DOHH2 (cell line): ENCODE results near the gene EPHB1.

Source experiments
- H3F3A ChIP-seq: fragments of 200-600 bp; sonication (generic), shearing (Covaris generic); 2 replicates; pipeline ENCODE4 v1.6.0; 2016; ENCODE audit warnings: antibody characterized with exemption, mild to moderate bottlenecking; ENCODE audit not compliant: control insufficient read depth, insufficient read depth
- H3K27ac ChIP-seq: fragments of 200-600 bp; sonication (generic); 2 replicates; pipeline ENCODE4 v1.5.1; 2014; ENCODE audit warnings: low read depth, mild to moderate bottlenecking, low read length, moderate library complexity
- H3K27me3 ChIP-seq: fragments of 200-600 bp; sonication (generic); 2 replicates; pipeline ENCODE4 v1.6.1; 2014; ENCODE audit warnings: mild to moderate bottlenecking, low read length, mixed read lengths; ENCODE audit not compliant: control insufficient read depth
- H3K36me3 ChIP-seq: fragments of 200-600 bp; sonication (generic); 2 replicates; pipeline ENCODE4 v1.6.1; 2014; ENCODE audit warnings: mild to moderate bottlenecking, low read length, moderate library complexity, mixed read lengths; ENCODE audit not compliant: control insufficient read depth
- H3K4me1 ChIP-seq: fragments of 200-600 bp; sonication (generic); 2 replicates; pipeline ENCODE4 v1.6.1; 2014; ENCODE audit warnings: mild to moderate bottlenecking, low read length, mixed read lengths; ENCODE audit not compliant: control insufficient read depth
- H3K4me2 ChIP-seq: fragments of 200-600 bp; sonication (generic); 2 replicates; pipeline ENCODE4 v1.6.0; 2014; ENCODE audit warnings: mild to moderate bottlenecking, low read length, moderate library complexity
- H3K4me3 ChIP-seq: fragments of 200-600 bp; sonication (generic); 2 replicates; pipeline ENCODE4 v1.5.1; 2014; ENCODE audit warnings: mild to moderate bottlenecking, low read length, mixed read lengths
- H3K79me2 ChIP-seq: fragments of 200-600 bp; sonication (generic); 2 replicates; pipeline ENCODE4 v1.6.1; 2014; ENCODE audit warnings: mild to moderate bottlenecking, low read length, mixed read lengths; ENCODE audit not compliant: control insufficient read depth
- H3K9me2 ChIP-seq: fragments of 200-600 bp; sonication (generic); replicated peaks from 2 replicates; pipeline ENCODE4 v1.6.1; 2014; ENCODE audit warnings: mild to moderate bottlenecking, low read length, mixed read lengths; ENCODE audit not compliant: control insufficient read depth
- H3K9me3 ChIP-seq: fragments of 200-600 bp; sonication (generic); 2 replicates; pipeline ENCODE4 v1.6.1; 2014; ENCODE audit warnings: antibody characterized with exemption, low read length, mixed read lengths; ENCODE audit not compliant: control insufficient read depth, insufficient read depth
- H4K20me1 ChIP-seq: fragments of 200-600 bp; sonication (generic); 2 replicates; pipeline ENCODE4 v1.6.0; 2014; ENCODE audit warnings: low read depth, mild to moderate bottlenecking, antibody characterized with exemption, low read length, moderate library complexity; ENCODE audit not compliant: control insufficient read depth, insufficient read depth
- EZH2phosphoT487 ChIP-seq: fragments of 200-600 bp; sonication (generic); IDR thresholded peaks from 2 replicates; pipeline ENCODE4 v1.6.1; 2017; ENCODE audit warnings: borderline replicate concordance, mild to moderate bottlenecking, antibody characterized with exemption, low read length, moderate library complexity, mixed read lengths
- TF ChIP-seq, protein P1 (sequence below): fragments of 200-600 bp; sonication (generic); IDR thresholded peaks from one replicate; pipeline ENCODE4 v1.5.1; 2014; ENCODE audit warnings: antibody characterized with exemption, mild to moderate bottlenecking, low read depth, low read length; ENCODE audit not compliant: poor library complexity, severe bottlenecking

The EPHB1 gene

DNA sequence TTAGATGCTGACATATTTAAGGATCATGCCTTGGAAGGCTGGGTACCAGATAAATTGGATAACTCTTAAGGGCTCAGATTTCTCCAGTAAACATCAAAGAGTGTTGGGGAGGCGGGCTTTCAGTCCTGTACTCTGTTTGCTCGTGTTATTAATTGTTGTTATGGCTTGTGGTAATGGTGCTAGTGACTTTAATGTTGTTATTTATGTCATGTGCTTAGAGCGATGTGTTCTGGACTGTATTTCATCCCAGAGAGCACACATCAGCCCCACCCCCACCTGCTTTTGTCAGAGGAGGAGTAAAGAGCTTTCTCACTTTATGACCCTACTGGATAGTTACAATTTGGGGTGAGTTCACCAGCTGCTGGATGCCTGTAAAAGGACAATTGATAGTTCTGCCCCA, 386.3 kb downstream of the EPHB1 start:
- H3K27me3 ChIP-seq = no peaks in the 10 kb centered on the region
- H3F3A ChIP-seq = no peaks in the 10 kb centered on the region
- no peak overlapping the region for H3K27ac ChIP-seq

DNA sequence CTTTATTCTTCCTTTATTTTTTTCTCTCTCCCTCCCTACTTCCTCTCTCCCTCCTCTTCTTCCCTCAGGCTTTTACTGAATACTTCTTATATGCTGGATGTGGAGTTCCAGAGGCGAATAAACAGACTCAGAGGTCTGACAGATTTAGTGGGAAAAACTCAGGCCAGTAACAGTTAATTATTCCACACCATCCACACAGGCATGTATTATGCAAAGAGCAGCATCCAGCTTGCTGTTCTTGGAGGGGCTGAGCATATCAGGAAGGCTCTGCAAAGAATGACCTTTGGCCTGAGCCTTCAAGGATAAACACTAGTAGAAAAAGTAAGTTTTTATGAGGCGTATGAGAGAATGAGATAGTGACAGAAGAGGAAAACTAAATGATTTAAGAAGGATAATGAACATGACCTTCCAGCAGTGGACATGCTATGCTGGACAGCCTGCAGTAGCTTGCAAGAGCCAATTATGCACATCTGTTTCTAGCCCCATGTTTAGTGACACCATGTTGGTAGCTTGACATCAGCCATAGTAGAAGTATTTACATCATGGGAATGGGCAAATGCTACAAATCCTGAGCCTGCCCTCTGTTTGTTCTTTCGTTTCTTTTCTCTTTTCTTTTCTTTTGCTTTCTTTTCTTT, 387.4 kb downstream of the EPHB1 start:
- no peaks in the 10 kb centered on the region for H3K79me2 ChIP-seq
- H3K27me3 ChIP-seq = no peaks in the 10 kb centered on the region
- no peaks in the 10 kb centered on the region for H3K4me1 ChIP-seq
- H3K36me3 ChIP-seq = no peaks in the 10 kb centered on the region
- H4K20me1 ChIP-seq = no peaks in the 10 kb centered on the region
- no peak for TF ChIP-seq EZH2phosphoT487
- TF ChIP-seq, protein P1, sequence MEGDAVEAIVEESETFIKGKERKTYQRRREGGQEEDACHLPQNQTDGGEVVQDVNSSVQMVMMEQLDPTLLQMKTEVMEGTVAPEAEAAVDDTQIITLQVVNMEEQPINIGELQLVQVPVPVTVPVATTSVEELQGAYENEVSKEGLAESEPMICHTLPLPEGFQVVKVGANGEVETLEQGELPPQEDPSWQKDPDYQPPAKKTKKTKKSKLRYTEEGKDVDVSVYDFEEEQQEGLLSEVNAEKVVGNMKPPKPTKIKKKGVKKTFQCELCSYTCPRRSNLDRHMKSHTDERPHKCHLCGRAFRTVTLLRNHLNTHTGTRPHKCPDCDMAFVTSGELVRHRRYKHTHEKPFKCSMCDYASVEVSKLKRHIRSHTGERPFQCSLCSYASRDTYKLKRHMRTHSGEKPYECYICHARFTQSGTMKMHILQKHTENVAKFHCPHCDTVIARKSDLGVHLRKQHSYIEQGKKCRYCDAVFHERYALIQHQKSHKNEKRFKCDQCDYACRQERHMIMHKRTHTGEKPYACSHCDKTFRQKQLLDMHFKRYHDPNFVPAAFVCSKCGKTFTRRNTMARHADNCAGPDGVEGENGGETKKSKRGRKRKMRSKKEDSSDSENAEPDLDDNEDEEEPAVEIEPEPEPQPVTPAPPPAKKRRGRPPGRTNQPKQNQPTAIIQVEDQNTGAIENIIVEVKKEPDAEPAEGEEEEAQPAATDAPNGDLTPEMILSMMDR = no peak
- H3K27ac ChIP-seq = no peak overlapping the region
- H3F3A ChIP-seq = no peaks in the 10 kb centered on the region
- no peak overlapping the region for H3K4me3 ChIP-seq
- H3K9me3 ChIP-seq = no peaks in the 10 kb centered on the region
- H3K9me2 ChIP-seq = no peaks in the 10 kb centered on the region
- H3K4me2 ChIP-seq = no peak overlapping the region

More for the DNA sequence above, 386.3 kb downstream of the EPHB1 start:
- TF ChIP-seq, protein P1 = no peak
- TF ChIP-seq EZH2phosphoT487 = no peak
- no peaks in the 10 kb centered on the region for H4K20me1 ChIP-seq
- H3K9me3 ChIP-seq = no peaks in the 10 kb centered on the region
- H3K9me2 ChIP-seq = no peaks in the 10 kb centered on the region
- no peaks in the 10 kb centered on the region for H3K36me3 ChIP-seq
- H3K4me1 ChIP-seq = no peaks in the 10 kb centered on the region
- H3K4me2 ChIP-seq = no peak overlapping the region
- H3K4me3 ChIP-seq = no peak overlapping the region
- H3K79me2 ChIP-seq = no peaks in the 10 kb centered on the region

DNA sequence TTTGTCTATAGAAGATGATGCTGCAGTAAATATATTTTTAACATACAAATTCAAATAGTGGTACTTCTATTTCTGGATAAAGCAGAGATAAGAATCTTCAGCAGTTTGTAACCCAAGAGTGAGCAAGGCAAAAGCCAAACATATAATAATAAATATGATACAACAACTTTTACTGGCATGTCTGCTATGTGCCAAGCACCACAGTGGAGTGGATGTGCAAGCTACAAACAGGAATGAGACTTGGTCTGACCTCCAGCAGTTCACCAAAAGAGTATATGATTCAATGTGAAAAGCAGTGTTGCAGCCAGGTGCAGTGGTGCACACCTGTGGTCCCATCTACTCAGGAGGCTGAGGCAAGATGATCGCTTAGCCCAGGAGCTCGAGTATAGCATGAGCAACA, 395.6 kb downstream of the EPHB1 start:
- no peak overlapping the region for H3K4me2 ChIP-seq
- no peaks in the 10 kb centered on the region for H3K79me2 ChIP-seq
- no peaks in the 10 kb centered on the region for H3K9me2 ChIP-seq
- no peak overlapping the region for H3K4me3 ChIP-seq
- no peaks in the 10 kb centered on the region for H3K36me3 ChIP-seq
- no peak overlapping the region for H3K27ac ChIP-seq
- no peaks in the 10 kb centered on the region for H3K9me3 ChIP-seq
- no peaks in the 10 kb centered on the region for H3K4me1 ChIP-seq
- no peak for TF ChIP-seq EZH2phosphoT487
- TF ChIP-seq, protein P1 = no peak
- H4K20me1 ChIP-seq = no peaks in the 10 kb centered on the region
- no peaks in the 10 kb centered on the region for H3F3A ChIP-seq
- no peaks in the 10 kb centered on the region for H3K27me3 ChIP-seq
